ENCODE results near the gene PITPNM1.
"Not testable (repeated sequence)": the region's sequence is repeated elsewhere in the genome, so short reads cannot be mapped to it uniquely, and the experiment has no call there.

PITPNM1 gene

GRCh38 chr11:67468056-67468455, 37.1 kb downstream of the PITPNM1 start:
- in situ Hi-C loops (cut with HindIII; ENCODE audit: low sequenced_read_pairs), result no loop called here

GRCh38 chr11:67466962-67467771, 38.0 kb downstream of the PITPNM1 start:
- in situ Hi-C loops (cut with HindIII; ENCODE audit: low sequenced_read_pairs), result no loop called here

GRCh38 chr11:67466367-67466766, 38.8 kb downstream of the PITPNM1 start:
- in situ Hi-C loops (cut with HindIII; ENCODE audit: low sequenced_read_pairs), result no loop called here

GRCh38 chr11:67465530-67465929, 39.6 kb downstream of the PITPNM1 start:
- in situ Hi-C loops (cut with HindIII; ENCODE audit: low sequenced_read_pairs), result not testable (repeated sequence)

- in situ Hi-C loops (cut with HindIII; ENCODE audit: low sequenced_read_pairs), result no loop called here
These were observed 40.0 kb downstream of the PITPNM1 start for GRCh38 chr11:67465189-67465510.

- in situ Hi-C loops (cut with HindIII; ENCODE audit: low sequenced_read_pairs), result no loop called here
These were observed 40.6 kb downstream of the PITPNM1 start for GRCh38 chr11:67464411-67465188.

- in situ Hi-C loops (cut with HindIII; ENCODE audit: low sequenced_read_pairs), result no loop called here
These were observed 41.3 kb downstream of the PITPNM1 start for GRCh38 chr11:67463680-67464410.

GRCh38 chr11:67463186-67463585, 42.0 kb downstream of the PITPNM1 start:
- in situ Hi-C loops (cut with HindIII; ENCODE audit: low sequenced_read_pairs), result no loop called here

- in situ Hi-C loops (cut with HindIII; ENCODE audit: low sequenced_read_pairs), result no loop called here
These were observed 46.9 kb downstream of the PITPNM1 start for GRCh38 chr11:67458266-67458665.

- in situ Hi-C loops (cut with HindIII; ENCODE audit: low sequenced_read_pairs), result no loop called here
These were observed 47.7 kb downstream of the PITPNM1 start for GRCh38 chr11:67457453-67457852.

- in situ Hi-C loops (cut with HindIII; ENCODE audit: low sequenced_read_pairs), result no loop called here
These were observed 49.0 kb downstream of the PITPNM1 start for GRCh38 chr11:67456068-67456705.

- in situ Hi-C loops (cut with HindIII; ENCODE audit: low sequenced_read_pairs), result no loop called here
These were observed 50.1 kb downstream of the PITPNM1 start, which contains the start of gene CABP4 for GRCh38 chr11:67455054-67455453. Gene CABP4 (plus strand): TSS chr11:67455354. CDS start chr11:67455424, 70 bp downstream.

- in situ Hi-C loops (cut with HindIII; ENCODE audit: low sequenced_read_pairs), result no loop called here
These were observed 51.1 kb downstream of the PITPNM1 start for GRCh38 chr11:67453816-67454732.

- in situ Hi-C loops (cut with HindIII; ENCODE audit: low sequenced_read_pairs), result no loop called here
These were observed 52.8 kb downstream of the PITPNM1 start, which contains the start of gene GPR152 for GRCh38 chr11:67452141-67452952. Gene GPR152 (minus strand): TSS chr11:67452729. CDS start chr11:67452724, 5 bp downstream.

- in situ Hi-C loops (cut with HindIII; ENCODE audit: low sequenced_read_pairs), result no loop called here
These were observed 53.5 kb downstream of the PITPNM1 start for GRCh38 chr11:67451658-67451976.

GRCh38 chr11:67450796-67451657, 54.1 kb downstream of the PITPNM1 start:
- in situ Hi-C loops (cut with HindIII; ENCODE audit: low sequenced_read_pairs), result no loop called here

GRCh38 chr11:67449116-67449844, 55.9 kb downstream of the PITPNM1 start:
- in situ Hi-C loops (cut with HindIII; ENCODE audit: low sequenced_read_pairs), result no loop called here

GRCh38 chr11:67448220-67448609, 56.9 kb downstream of the PITPNM1 start:
- in situ Hi-C loops (cut with HindIII; ENCODE audit: low sequenced_read_pairs), result no loop called here

Measured in DLD1 (cell line).